ENCODE data around the gene UQCC3.

The UQCC3 gene

GRCh38 chr11:62712276-62712812 is 40.9 kb downstream of the UQCC3 start (continued):
- TF ChIP-seq TSHZ2 (CRISPR knock-in tag; IDR thresholded peaks at IDR 0.05) (no peak), ZFP30 (CRISPR knock-in tag; IDR thresholded peaks at IDR 0.05) (no peak), CREB5 (CRISPR knock-in tag; IDR thresholded peaks at IDR 0.05; ENCODE audit: low read depth) (no peak), PATZ1 (CRISPR knock-in tag; IDR thresholded peaks at IDR 0.05; ENCODE audit: borderline replicate concordance) (no peak), ZC3H10 (CRISPR knock-in tag; IDR thresholded peaks at IDR 0.05) (no peak), BACH2 (CRISPR knock-in tag; IDR thresholded peaks at IDR 0.05; ENCODE audit: borderline replicate concordance) (no peak), ZNF8 (CRISPR knock-in tag; IDR thresholded peaks at IDR 0.05) (no peak)

- no peak for ATAC-seq
- TF ChIP-seq PATZ1 (CRISPR knock-in tag; IDR thresholded peaks at IDR 0.05; ENCODE audit: borderline replicate concordance): no peak
- no peak for TF ChIP-seq ZFP30 (CRISPR knock-in tag; IDR thresholded peaks at IDR 0.05)
- no peak for TF ChIP-seq GLIS3 (CRISPR knock-in tag; IDR thresholded peaks at IDR 0.05)
- no peak for TF ChIP-seq ISL1 (CRISPR knock-in tag; IDR thresholded peaks at IDR 0.05)
- no peak for TF ChIP-seq TSHZ2 (CRISPR knock-in tag; IDR thresholded peaks at IDR 0.05)
- TF ChIP-seq BACH2 (CRISPR knock-in tag; IDR thresholded peaks at IDR 0.05; ENCODE audit: borderline replicate concordance): no peak
- TF ChIP-seq TOX (CRISPR knock-in tag; IDR thresholded peaks at IDR 0.05; ENCODE audit: borderline replicate concordance): no peak
- TF ChIP-seq OSR1 (CRISPR knock-in tag; IDR thresholded peaks at IDR 0.05): no peak
- TF ChIP-seq ARNTL (CRISPR knock-in tag; IDR thresholded peaks at IDR 0.05; ENCODE audit: borderline replicate concordance, low read depth): no peak
- no peak for TF ChIP-seq ZNF70 (CRISPR knock-in tag; IDR thresholded peaks at IDR 0.05)
- no peak for TF ChIP-seq ZFP3 (CRISPR knock-in tag; IDR thresholded peaks at IDR 0.05)
Observed at GRCh38 chr11:62712861-62713260, 41.4 kb downstream of the UQCC3 start.

- no peak for ATAC-seq
- no peak for TF ChIP-seq TCF4 (CRISPR knock-in tag; IDR thresholded peaks at IDR 0.05; ENCODE audit: borderline replicate concordance)
- no peak for TF ChIP-seq ZNF565 (CRISPR knock-in tag; conservative IDR thresholded peaks at IDR 0.05; ENCODE audit: low read depth)
- TF ChIP-seq OSR1 (CRISPR knock-in tag; IDR thresholded peaks at IDR 0.05): no peak
- TF ChIP-seq ZNF70 (CRISPR knock-in tag; IDR thresholded peaks at IDR 0.05): no peak
- no peak for TF ChIP-seq BACH2 (CRISPR knock-in tag; IDR thresholded peaks at IDR 0.05; ENCODE audit: borderline replicate concordance)
- TF ChIP-seq SNAI2 (CRISPR knock-in tag; IDR thresholded peaks at IDR 0.05): no peak
- no peak for TF ChIP-seq ARNTL (CRISPR knock-in tag; IDR thresholded peaks at IDR 0.05; ENCODE audit: borderline replicate concordance, low read depth)
- TF ChIP-seq TSHZ2 (CRISPR knock-in tag; IDR thresholded peaks at IDR 0.05): no peak
- TF ChIP-seq ZFP30 (CRISPR knock-in tag; IDR thresholded peaks at IDR 0.05): no peak
- TF ChIP-seq ISL1 (CRISPR knock-in tag; IDR thresholded peaks at IDR 0.05): no peak
- no peak for TF ChIP-seq CSRNP3 (CRISPR knock-in tag; IDR thresholded peaks at IDR 0.05)
- TF ChIP-seq ESRRG (CRISPR knock-in tag; IDR thresholded peaks at IDR 0.05): no peak
- TF ChIP-seq ZC3H10 (CRISPR knock-in tag; IDR thresholded peaks at IDR 0.05): no peak
- TF ChIP-seq RARB (CRISPR knock-in tag; IDR thresholded peaks at IDR 0.05): no peak
Observed at GRCh38 chr11:62713343-62713742, 41.9 kb downstream of the UQCC3 start.
